ENCODE measurements around the gene SUSD4.

GRCh38 chr1:223189903-223190724, 173.9 kb downstream of the SUSD4 start:
- no peak for TF ChIP-seq RAD21 (IDR thresholded peaks at IDR 0.05; ENCODE audit: low read length)
- TF ChIP-seq CTCF (conservative IDR thresholded peaks at IDR 0.05; ENCODE audit: low read depth, low read length): no peak
- TF ChIP-seq POLR2A (IDR thresholded peaks at IDR 0.05; ENCODE audit: low read depth, low read length): no peak
- no peak for TF ChIP-seq MAZ (IDR thresholded peaks at IDR 0.05; ENCODE audit: borderline replicate concordance, low read depth, low read length)
- no peak for TF ChIP-seq MXI1 (IDR thresholded peaks at IDR 0.05; ENCODE audit: borderline replicate concordance, low read depth, low read length)
- no peak for TF ChIP-seq RFX5 (IDR thresholded peaks at IDR 0.05; ENCODE audit: low read depth, low read length)
- TF ChIP-seq MAFK (IDR thresholded peaks at IDR 0.05; ENCODE audit: low read depth, low read length): no peak
- no peak for TF ChIP-seq CEBPB (IDR thresholded peaks at IDR 0.05; ENCODE audit: low read depth, low read length)
- no peak for TF ChIP-seq BHLHE40 (IDR thresholded peaks at IDR 0.05; ENCODE audit: low read depth, low read length)
- no peak for TF ChIP-seq ELK1 (IDR thresholded peaks at IDR 0.05; ENCODE audit: borderline replicate concordance, low read depth, low read length)
- TF ChIP-seq RCOR1 (IDR thresholded peaks at IDR 0.05; ENCODE audit: insufficient replicate concordance, low read length): no peak
- TF ChIP-seq USF2 (IDR thresholded peaks at IDR 0.05; ENCODE audit: low read depth, low read length): no peak
- no peak for TF ChIP-seq FOS (IDR thresholded peaks at IDR 0.05; ENCODE audit: low read depth, low read length)
- TF ChIP-seq NFE2L2 (IDR thresholded peaks at IDR 0.05; ENCODE audit: low read depth, low read length): no peak
